Measurements from ENCODE around the gene SMAD1.

- TF ChIP-seq CTCF (IDR thresholded peaks at IDR 0.05; ENCODE audit: low read length) = no peak
- no peak for TF ChIP-seq EZH2 (optimal IDR thresholded peaks at IDR 0.05; ENCODE audit: low read depth, low read length)
These were observed 99.3 kb downstream of the SMAD1 start for GRCh38 chr4:145580906-145581305.

Data from MM.1S (cell line).